IMR-90 (cell line): ENCODE data around the gene ASIC2. TPM values are rescaled to one million over a fixed set of nuclear protein-coding genes. Genes with fewer than 3 reads are reported as not detected.

Experiments
- ATAC-seq: fragments of 200-7000 bp; cut with Tn5 transposase; 2 replicates; pipeline ENCODE4 v1.9.1; 2020; ENCODE audit warnings: low read depth, mild to moderate bottlenecking, moderate library complexity
- BruUV-seq: library from RNA; stranded (reverse); fragments of 400-500 nt; replicated peaks from 2 replicates; lab custom pipeline; 2021; lab: Mats Ljungman, UMichigan
- CTCF ChIA-PET: fragments of 300-600 bp; formaldehyde crosslinking; extraction: SDS; loops from one replicate; lab custom pipeline; 2021; ENCODE audit warnings: antibody characterized with exemption; lab: Yijun Ruan, JAX
- POLR2A ChIA-PET: fragments of 300-600 bp; sonication (Branson Sonifier 250); formaldehyde crosslinking; loops from one replicate; lab custom pipeline; 2022; ENCODE audit warnings: antibody characterized with exemption; ENCODE audit not compliant: unreplicated experiment; lab: Charles Lee
- DNase-seq: peaks from one replicate; pipeline ENCODE4 v3.0.0; 2013
- H2AFZ ChIP-seq: replicated peaks from 2 replicates; pipeline ENCODE3; 2013; ENCODE audit warnings: low read length, mild to moderate bottlenecking; ENCODE audit not compliant: poor library complexity
- H2AK5ac ChIP-seq: 2 replicates; pipeline ENCODE4 v1.6.1; 2013; ENCODE audit warnings: low read depth, low read length, inconsistent platforms
- H2AK9ac ChIP-seq: replicated peaks from 2 replicates; pipeline ENCODE3; 2013; ENCODE audit warnings: mild to moderate bottlenecking, low read depth, low read length, moderate library complexity; ENCODE audit not compliant: poor library complexity
- H2BK120ac ChIP-seq: 2 replicates; pipeline ENCODE4 v1.6.1; 2013; ENCODE audit warnings: low read depth, low read length, inconsistent platforms
- H2BK15ac ChIP-seq: 3 replicates; pipeline ENCODE4 v1.6.1; 2013; ENCODE audit warnings: low read depth, low read length, inconsistent platforms
- H2BK20ac ChIP-seq: 2 replicates; pipeline ENCODE4 v1.6.1; 2013; ENCODE audit warnings: low read depth, mild to moderate bottlenecking, inconsistent platforms, low read length, moderate library complexity
- H2BK5ac ChIP-seq: 2 replicates; pipeline ENCODE4 v1.6.1; 2013; ENCODE audit warnings: mild to moderate bottlenecking, low read depth, low read length, inconsistent platforms; ENCODE audit not compliant: poor library complexity, severe bottlenecking
- H3K14ac ChIP-seq: replicated peaks from 2 replicates; pipeline ENCODE4 v1.6.1; 2013; ENCODE audit warnings: low read depth, low read length, inconsistent platforms
- H3K18ac ChIP-seq: 2 replicates; pipeline ENCODE4 v1.6.1; 2013; ENCODE audit warnings: low read depth, low read length, control low read depth
- H3K23ac ChIP-seq: 2 replicates; pipeline ENCODE4 v1.6.1; 2013; ENCODE audit warnings: low read depth, low read length, inconsistent platforms
- H3K27ac ChIP-seq: 2 replicates; pipeline ENCODE4 v1.5.1; 2013; ENCODE audit warnings: mild to moderate bottlenecking, control low read depth, low read length; ENCODE audit not compliant: insufficient read depth
- H3K27me3 ChIP-seq: 2 replicates; pipeline ENCODE4 v1.6.1; 2013; ENCODE audit warnings: low read length; ENCODE audit not compliant: control insufficient read depth, insufficient read depth
- H3K36me3 ChIP-seq: 2 replicates; pipeline ENCODE4 v1.6.1; 2013; ENCODE audit warnings: low read length, mixed read lengths; ENCODE audit not compliant: control insufficient read depth, insufficient read depth
- H3K4ac ChIP-seq: 2 replicates; pipeline ENCODE4 v1.6.1; 2013; ENCODE audit warnings: low read depth, low read length, inconsistent platforms
- H3K4me1 ChIP-seq: 2 replicates; pipeline ENCODE4 v1.6.1; 2013; ENCODE audit warnings: low read length, mixed read lengths; ENCODE audit not compliant: control insufficient read depth, insufficient read depth
- H3K4me2 ChIP-seq: 2 replicates; pipeline ENCODE4 v1.6.1; 2013; ENCODE audit warnings: low read depth, mild to moderate bottlenecking, control low read depth, low read length, moderate library complexity
- H3K4me3 ChIP-seq: 2 replicates; pipeline ENCODE4 v1.5.1; 2013; ENCODE audit warnings: low read depth, mild to moderate bottlenecking, control low read depth, low read length, moderate library complexity; ENCODE audit not compliant: insufficient read depth
- H3K56ac ChIP-seq: 2 replicates; pipeline ENCODE4 v1.6.1; 2013; ENCODE audit warnings: low read length, inconsistent platforms; ENCODE audit not compliant: insufficient read depth; ENCODE audit errors: extremely low read depth
- H3K79me1 ChIP-seq, 2 experiments: 2 replicates each; pipeline ENCODE4 v1.6.1; 2013; ENCODE audit warnings: low read length in 2 of 2, inconsistent platforms in 1 of 2, low read depth in 1 of 2
- H3K9ac ChIP-seq: 2 replicates; pipeline ENCODE4 v1.6.1; 2013; ENCODE audit warnings: low read depth, low read length, control low read depth
- H3K9me1 ChIP-seq: 2 replicates; pipeline ENCODE4 v1.6.1; 2013; ENCODE audit warnings: low read length, inconsistent platforms; ENCODE audit not compliant: insufficient read depth
- H3K9me3 ChIP-seq: 2 replicates; pipeline ENCODE4 v1.6.1; 2013; ENCODE audit warnings: low read length; ENCODE audit not compliant: control insufficient read depth, insufficient read depth
- H4K20me1 ChIP-seq: 2 replicates; pipeline ENCODE4 v1.6.1; 2013; ENCODE audit warnings: low read length, inconsistent platforms; ENCODE audit not compliant: insufficient read depth
- H4K5ac ChIP-seq: 2 replicates; pipeline ENCODE4 v1.6.1; 2013; ENCODE audit warnings: mild to moderate bottlenecking, low read depth, low read length, control low read depth
- H4K8ac ChIP-seq, 2 experiments: 2 replicates each; pipeline ENCODE4 v1.6.1; 2013; ENCODE audit warnings: low read depth in 2 of 2, low read length in 2 of 2, control low read depth in 1 of 2, inconsistent platforms in 1 of 2
- H4K91ac ChIP-seq: 2 replicates; pipeline ENCODE4 v1.6.1; 2013; ENCODE audit warnings: low read depth, low read length, inconsistent platforms; ENCODE audit not compliant: insufficient read depth
- BHLHE40 ChIP-seq: fragments of 150-350 bp; IDR thresholded peaks from 2 replicates; pipeline ENCODE4 v1.6.1; 2016; ENCODE audit warnings: mild to moderate bottlenecking, low read depth, low read length
- CEBPB ChIP-seq: IDR thresholded peaks from 2 replicates; pipeline ENCODE4 v1.6.1; 2012; ENCODE audit warnings: low read depth, low read length, improper control_type of control experiment
- CHD1 ChIP-seq: IDR thresholded peaks from 2 replicates; pipeline ENCODE4 v1.6.1; 2012; ENCODE audit warnings: low read depth, low read length, improper control_type of control experiment
- CTCF ChIP-seq: conservative IDR thresholded peaks from 2 replicates; pipeline ENCODE4 v1.5.1; 2012; ENCODE audit warnings: mild to moderate bottlenecking, low read depth, low read length, improper control_type of control experiment
- ELK1 ChIP-seq: fragments of 150-350 bp; IDR thresholded peaks from 2 replicates; pipeline ENCODE4 v1.6.1; 2016; ENCODE audit warnings: low read depth, mild to moderate bottlenecking, low read length, moderate library complexity, borderline replicate concordance
- MAFK ChIP-seq: IDR thresholded peaks from 2 replicates; pipeline ENCODE4 v1.6.1; 2012; ENCODE audit warnings: low read depth, low read length, improper control_type of control experiment
- MAZ ChIP-seq: IDR thresholded peaks from 2 replicates; pipeline ENCODE4 v1.6.1; 2012; ENCODE audit warnings: low read depth, mild to moderate bottlenecking, low read length, improper control_type of control experiment, moderate library complexity, borderline replicate concordance
- MXI1 ChIP-seq: IDR thresholded peaks from 2 replicates; pipeline ENCODE4 v1.6.1; 2012; ENCODE audit warnings: low read depth, mild to moderate bottlenecking, low read length, moderate library complexity, borderline replicate concordance
- NFE2L2 ChIP-seq: fragments of 150-350 bp; IDR thresholded peaks from 2 replicates; pipeline ENCODE4 v1.6.1; 2016; ENCODE audit warnings: low read depth, mild to moderate bottlenecking, low read length
- POLR2A ChIP-seq: IDR thresholded peaks from 2 replicates; pipeline ENCODE4 v1.6.1; 2012; ENCODE audit warnings: mild to moderate bottlenecking, low read depth, low read length
- RAD21 ChIP-seq: IDR thresholded peaks from 2 replicates; pipeline ENCODE4 v1.6.1; 2012; ENCODE audit warnings: low read length, improper control_type of control experiment
- RCOR1 ChIP-seq: IDR thresholded peaks from 2 replicates; pipeline ENCODE4 v1.6.1; 2012; ENCODE audit warnings: mild to moderate bottlenecking, low read length, improper control_type of control experiment; ENCODE audit not compliant: insufficient replicate concordance
- RFX5 ChIP-seq: IDR thresholded peaks from 2 replicates; pipeline ENCODE4 v1.8.0; 2012; ENCODE audit warnings: low read depth, mild to moderate bottlenecking, low read length, moderate library complexity
- SMC3 ChIP-seq: fragments of 150-350 bp; IDR thresholded peaks from 2 replicates; pipeline ENCODE4 v1.6.1; 2016; ENCODE audit warnings: low read depth, mild to moderate bottlenecking, antibody characterized with exemption, low read length, moderate library complexity
- USF2 ChIP-seq: fragments of 150-350 bp; IDR thresholded peaks from 2 replicates; pipeline ENCODE4 v1.6.1; 2017; ENCODE audit warnings: mild to moderate bottlenecking, antibody characterized with exemption, low read length, low read depth
- WGBS, 2 experiments: methylation state at CpG; one replicate each; pipeline versions ENCODE4 v1.1.5 to v1.1.7; 2013; ENCODE audit warnings: missing lambda C conversion rate in 2 of 2; ENCODE audit not compliant: insufficient read length in 1 of 2; ENCODE audit errors: extremely low coverage in 2 of 2; 5-methylcytosine and 5-hydroxymethylcytosine counted together
- dilution Hi-C: fragments of 300-500 bp; cut with HindIII; formaldehyde crosslinking; loops from one replicate; pipeline ENCODE4 v1.14.3; 2018; ENCODE audit warnings: low sequenced_read_pairs; ENCODE audit not compliant: unreplicated experiment
- in situ Hi-C: fragments of 300-500 bp; cut with MboI; formaldehyde crosslinking; loops from 3 replicates; pipeline ENCODE4 v1.14.3; 2019; ENCODE audit warnings: low sequenced_read_pairs, inconsistent platforms, mixed read lengths
- intact Hi-C: fragments of 100-400 bp; cut with micrococcal nuclease; formaldehyde crosslinking; loops from 2 replicates; pipeline ENCODE4 v1.10.0; 2022
- polyA plus RNA-seq, 3 experiments: library from polyadenylated mRNA; depleted of rRNA; stranded (reverse); fragments of >200 nt; gene quantifications; 2 replicates each; pipeline ENCODE4 v1.2.3, GENCODE V29; 2012; ENCODE audit warnings: low replicate concordance in 1 of 3
- total RNA-seq: library from RNA; depleted of rRNA; stranded (reverse); fragments of >200 nt; gene quantifications from 2 replicates; pipeline ENCODE4 v1.2.3, GENCODE V29; 2012

ASIC2 gene
- total and polyA plus RNA-seq, 2 of the 4 experiments (the other 2 are of a cell fraction) = under 0.01 to 0.15 TPM

- peaks cover 13% of the 10 kb centered on the region for H3K9me1 ChIP-seq
- H3K9me3 ChIP-seq = no peaks in the 10 kb centered on the region
- H4K5ac ChIP-seq = no peak overlapping the region
- no peak overlapping the region for H3K4me2 ChIP-seq
- dilution Hi-C loops (no loop called here), in situ Hi-C loops (no loop called here), intact Hi-C loops (no loop called here)
- ATAC-seq (no peak), DNase-seq (no peak)
- no peaks in the 10 kb centered on the region for H3K79me1 ChIP-seq
- H3K18ac ChIP-seq = no peak overlapping the region
- no peak overlapping the region for H2AFZ ChIP-seq
- H3K14ac ChIP-seq = no peak overlapping the region
- no peak overlapping the region for H2BK120ac ChIP-seq
- H3K27ac ChIP-seq = no peak overlapping the region
- no peaks in the 10 kb centered on the region for H3K36me3 ChIP-seq
- POLR2A ChIA-PET = no interaction called here
- H2BK15ac ChIP-seq = no peak overlapping the region
- peaks cover 24% of the 10 kb centered on the region for H3K4me1 ChIP-seq
- no peak overlapping the region for H3K9ac ChIP-seq
- TF ChIP-seq NFE2L2 (no peak), USF2 (no peak), RAD21 (no peak), RCOR1 (no peak), CTCF (no peak), CHD1 (no peak), RFX5 (no peak), CEBPB (no peak), MXI1 (no peak), BHLHE40 (no peak), SMC3 (no peak), MAFK (no peak), MAZ (no peak), ELK1 (no peak), POLR2A (no peak)
- no peaks in the 10 kb centered on the region for H4K20me1 ChIP-seq
- H2AK5ac ChIP-seq = no peak overlapping the region
- no TSS peak for BruUV-seq
- H3K23ac ChIP-seq = no peak overlapping the region
- no peak overlapping the region for H3K4ac ChIP-seq
- no peak overlapping the region for H2AK9ac ChIP-seq
- CTCF ChIA-PET = no interaction called here
- no peak overlapping the region for H2BK20ac ChIP-seq
- H4K91ac ChIP-seq = no peak overlapping the region
- H3K4me3 ChIP-seq = no peak overlapping the region
- H3K27me3 ChIP-seq = 0 out of 2 replicates have a peak, but pooled peaks cover 4% of the 10 kb centered on the region
- H3K56ac ChIP-seq = no peak overlapping the region
- WGBS, 2 experiments = 100% methylated on average over 1 of the region's 6 CpGs; no CpG with 5 or more reads in 1 of the 2 experiments
- H2BK5ac ChIP-seq = no peak overlapping the region
- H4K8ac ChIP-seq = no peak overlapping the region
Measured at GRCh38 chr17:33016920-33017319, 276.2 kb downstream of the ASIC2 start.
